GM19035 (cell line): ENCODE results near the gene VSNL1.

Experiments used
- ATAC-seq: cut with Tn5 transposase; IDR thresholded peaks from one replicate; pipeline ENCODE4 v1.9.1; 2021; ENCODE audit not compliant: unreplicated experiment

VSNL1 gene

GRCh38 chr2:17540093-17540812 is at the start of gene VSNL1:
Gene VSNL1 (plus strand): TSS chr2:17540696. CDS start chr2:17592075, 51,379 bp downstream.
- no peak for ATAC-seq

- ATAC-seq, result no peak
These were observed 44.9 kb upstream of the VSNL1 start for GRCh38 chr2:17495590-17495989.

- ATAC-seq, result no peak
These were observed 42.8 kb upstream of the VSNL1 start for GRCh38 chr2:17497718-17498117.

- no peak for ATAC-seq
These were observed 33.5 kb upstream of the VSNL1 start for GRCh38 chr2:17506736-17507616.

GRCh38 chr2:17515652-17516051 is 24.8 kb upstream of the VSNL1 start:
- peak; percentile 26 for ATAC-seq

- peak; percentile 25 for ATAC-seq
These were observed 22.9 kb upstream of the VSNL1 start for GRCh38 chr2:17517481-17518211.

- ATAC-seq, result peak; percentile 86
These were observed 22.0 kb upstream of the VSNL1 start, which contains the start of gene RAD51AP2 for GRCh38 chr2:17518212-17519154. Gene RAD51AP2 (minus strand): TSS chr2:17518440. CDS start chr2:17518415, 25 bp downstream.

- ATAC-seq, result no peak
These were observed 21.0 kb upstream of the VSNL1 start for GRCh38 chr2:17519486-17519885.

- peak; percentile 46 for ATAC-seq
These were observed 19.7 kb upstream of the VSNL1 start for GRCh38 chr2:17520761-17521160.

- ATAC-seq, result no peak
These were observed 18.9 kb upstream of the VSNL1 start for GRCh38 chr2:17521621-17522020.

GRCh38 chr2:17522303-17522702 is 18.2 kb upstream of the VSNL1 start:
- ATAC-seq, result no peak

GRCh38 chr2:17529771-17530170 is 10.7 kb upstream of the VSNL1 start:
- no peak for ATAC-seq

GRCh38 chr2:17533546-17533945 is 7.0 kb upstream of the VSNL1 start:
- ATAC-seq, result no peak

GRCh38 chr2:17536416-17536815 is 4.1 kb upstream of the VSNL1 start:
- no peak for ATAC-seq

- peak; percentile 48 for ATAC-seq
These were observed 2.3 kb upstream of the VSNL1 start for GRCh38 chr2:17538022-17538843.

GRCh38 chr2:17538844-17539554 is 1.5 kb upstream of the VSNL1 start:
- peak; percentile 62 for ATAC-seq

- ATAC-seq, result no peak
These were observed 844 bp upstream of the VSNL1 start for GRCh38 chr2:17539611-17540092.

- ATAC-seq, result no peak
These were observed 476 bp downstream of the VSNL1 start for GRCh38 chr2:17540813-17541530.
